Measurements from ENCODE around the gene RABGAP1. TPM values are rescaled to one million over a fixed set of nuclear protein-coding genes. Genes with fewer than 3 reads are reported as not detected.

The RABGAP1 gene
- total RNA-seq, 1 experiment from 2014 or later, result 55.4 TPM

DNA sequence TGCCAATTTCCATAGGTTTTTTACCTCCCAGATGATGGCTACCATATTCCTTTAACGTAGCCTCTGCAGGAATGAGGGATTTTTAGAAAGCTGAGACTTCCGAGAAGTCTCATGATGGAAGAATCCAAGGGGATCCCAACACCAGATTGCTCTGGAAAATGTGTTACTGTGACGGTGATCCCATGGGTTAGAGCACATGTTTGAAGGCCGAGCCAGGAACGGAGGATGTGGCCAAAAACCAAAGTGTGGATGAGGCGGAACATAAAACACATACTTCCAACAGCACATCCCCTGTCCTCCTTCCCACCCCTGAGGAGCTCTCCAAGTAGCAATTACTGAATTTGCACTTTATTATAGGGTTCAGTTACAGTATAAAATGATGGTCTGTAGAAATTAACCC, 175.2 kb downstream of the RABGAP1 start:
- Histone ChIP-seq H3K4me1 (no peaks in the 10 kb centered on the region), H3K9me3 (no peaks in the 10 kb centered on the region), H3K4me3 (ENCODE audit: low read depth, low read length) (no peak overlapping the region), H3K36me3 (ENCODE audit: control insufficient read depth, insufficient read depth, low read length) (peaks cover 2% of the 10 kb centered on the region; the same call in 1 of the 2 replicates), H3K27me3 (replicated peaks; ENCODE audit: control insufficient read depth, insufficient read depth, low read length) (no peaks in the 10 kb centered on the region)
- Mint-ChIP-seq H3K36me3 (ENCODE audit: insufficient read depth, unreplicated experiment) (peaks cover 35% of the 10 kb centered on the region), H3K9me3 (ENCODE audit: unreplicated experiment) (no peaks in the 10 kb centered on the region), H3K4me1 (ENCODE audit: low read depth, unreplicated experiment) (no peaks in the 10 kb centered on the region), H3K27me3 (ENCODE audit: insufficient read depth, unreplicated experiment) (no peaks in the 10 kb centered on the region), H3K4me3 (ENCODE audit: unreplicated experiment) (no peak overlapping the region), H3K27ac (ENCODE audit: unreplicated experiment) (no peak overlapping the region)
- POLR2A ChIA-PET, result no interaction called here
- intact Hi-C loops (cut with micrococcal nuclease; ENCODE audit: unreplicated experiment), result no loop called here
- TF ChIP-seq, protein P1, sequence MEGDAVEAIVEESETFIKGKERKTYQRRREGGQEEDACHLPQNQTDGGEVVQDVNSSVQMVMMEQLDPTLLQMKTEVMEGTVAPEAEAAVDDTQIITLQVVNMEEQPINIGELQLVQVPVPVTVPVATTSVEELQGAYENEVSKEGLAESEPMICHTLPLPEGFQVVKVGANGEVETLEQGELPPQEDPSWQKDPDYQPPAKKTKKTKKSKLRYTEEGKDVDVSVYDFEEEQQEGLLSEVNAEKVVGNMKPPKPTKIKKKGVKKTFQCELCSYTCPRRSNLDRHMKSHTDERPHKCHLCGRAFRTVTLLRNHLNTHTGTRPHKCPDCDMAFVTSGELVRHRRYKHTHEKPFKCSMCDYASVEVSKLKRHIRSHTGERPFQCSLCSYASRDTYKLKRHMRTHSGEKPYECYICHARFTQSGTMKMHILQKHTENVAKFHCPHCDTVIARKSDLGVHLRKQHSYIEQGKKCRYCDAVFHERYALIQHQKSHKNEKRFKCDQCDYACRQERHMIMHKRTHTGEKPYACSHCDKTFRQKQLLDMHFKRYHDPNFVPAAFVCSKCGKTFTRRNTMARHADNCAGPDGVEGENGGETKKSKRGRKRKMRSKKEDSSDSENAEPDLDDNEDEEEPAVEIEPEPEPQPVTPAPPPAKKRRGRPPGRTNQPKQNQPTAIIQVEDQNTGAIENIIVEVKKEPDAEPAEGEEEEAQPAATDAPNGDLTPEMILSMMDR (IDR thresholded peaks at IDR 0.05; ENCODE audit: insufficient read depth in 1 of 2, low read depth in 1 of 2, low read length in 1 of 2, severe bottlenecking in 1 of 2, unreplicated experiment in 1 of 2), result no peak
- no TSS peak for BruUV-seq (replicated peaks)
- CTCF ChIA-PET, result no interaction called here
- no peak for DNase-seq

DNA sequence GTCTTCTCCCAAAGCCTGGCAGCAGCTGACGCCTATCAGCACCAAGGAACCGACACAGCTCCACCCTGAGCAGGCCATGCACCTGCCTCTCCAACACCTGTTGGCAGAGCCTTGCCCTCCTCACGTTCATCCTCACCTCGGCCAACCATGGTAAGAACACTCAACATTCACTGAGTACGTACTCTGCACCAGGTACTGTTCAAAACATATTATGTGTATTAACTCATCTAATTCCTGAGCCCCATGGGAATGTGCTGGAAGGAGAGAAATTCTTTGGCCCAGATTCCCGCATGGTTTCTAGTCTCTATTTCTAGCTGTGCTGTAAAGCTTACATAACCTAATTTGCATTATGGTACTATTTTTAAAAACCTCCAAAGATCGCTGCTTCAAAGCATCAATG, 178.7 kb downstream of the RABGAP1 start:
- Histone ChIP-seq H3K4me1 (no peaks in the 10 kb centered on the region), H3K36me3 (ENCODE audit: control insufficient read depth, insufficient read depth, low read length) (peaks cover 2% of the 10 kb centered on the region; the same call in 1 of the 2 replicates), H3K27me3 (replicated peaks; ENCODE audit: control insufficient read depth, insufficient read depth, low read length) (no peaks in the 10 kb centered on the region), H3K9me3 (no peaks in the 10 kb centered on the region), H3K4me3 (ENCODE audit: low read depth, low read length) (no peak overlapping the region)
- no peak for DNase-seq
- TF ChIP-seq, protein P1 (IDR thresholded peaks at IDR 0.05; ENCODE audit: insufficient read depth in 1 of 2, low read depth in 1 of 2, low read length in 1 of 2, severe bottlenecking in 1 of 2, unreplicated experiment in 1 of 2), result no peak
- intact Hi-C loops (cut with micrococcal nuclease; ENCODE audit: unreplicated experiment), result no loop called here
- peaks cover 23% of the 10 kb centered on the region for H3K36me3 Mint-ChIP-seq (ENCODE audit: insufficient read depth, unreplicated experiment)
- H3K4me3 Mint-ChIP-seq (ENCODE audit: unreplicated experiment), result no peak overlapping the region
- no peak overlapping the region for H3K27ac Mint-ChIP-seq (ENCODE audit: unreplicated experiment)
- H3K4me1 Mint-ChIP-seq (ENCODE audit: low read depth, unreplicated experiment), result no peaks in the 10 kb centered on the region
- ChIA-PET CTCF (no interaction called here), POLR2A (no interaction called here)
- no peaks in the 10 kb centered on the region for H3K27me3 Mint-ChIP-seq (ENCODE audit: insufficient read depth, unreplicated experiment)
- no peaks in the 10 kb centered on the region for H3K9me3 Mint-ChIP-seq (ENCODE audit: unreplicated experiment)
- no TSS peak for BruUV-seq (replicated peaks)

DNA sequence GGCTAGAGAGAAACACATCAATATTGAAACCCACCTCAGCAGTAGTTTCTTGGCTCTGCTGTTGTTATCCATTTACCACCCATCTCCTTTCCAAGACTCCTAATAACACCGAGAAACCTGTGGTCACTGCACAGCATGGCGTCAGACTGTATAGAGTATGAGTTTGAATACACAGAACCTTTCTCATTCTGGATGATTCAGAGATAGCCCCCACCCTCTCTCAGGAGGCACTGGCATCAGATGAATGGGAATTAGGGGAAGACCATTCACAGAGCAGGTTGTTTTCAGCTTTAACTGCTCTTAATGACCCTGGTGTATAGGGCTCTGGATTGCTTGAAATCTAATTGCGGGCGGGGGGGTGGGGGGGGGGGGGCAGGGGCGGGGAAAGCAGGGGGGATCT, 179.3 kb downstream of the RABGAP1 start:
- Mint-ChIP-seq H3K27ac (ENCODE audit: unreplicated experiment) (no peak overlapping the region), H3K4me1 (ENCODE audit: low read depth, unreplicated experiment) (no peaks in the 10 kb centered on the region), H3K9me3 (ENCODE audit: unreplicated experiment) (no peaks in the 10 kb centered on the region), H3K4me3 (ENCODE audit: unreplicated experiment) (no peak overlapping the region), H3K27me3 (ENCODE audit: insufficient read depth, unreplicated experiment) (no peaks in the 10 kb centered on the region), H3K36me3 (ENCODE audit: insufficient read depth, unreplicated experiment) (peaks cover 19% of the 10 kb centered on the region)
- H3K27me3 ChIP-seq (replicated peaks; ENCODE audit: control insufficient read depth, insufficient read depth, low read length), result no peaks in the 10 kb centered on the region
- CTCF ChIA-PET, result no interaction called here
- H3K36me3 ChIP-seq (ENCODE audit: control insufficient read depth, insufficient read depth, low read length), result peaks cover 2% of the 10 kb centered on the region; the same call in 1 of the 2 replicates
- TF ChIP-seq, protein P1 (IDR thresholded peaks at IDR 0.05; ENCODE audit: insufficient read depth in 1 of 2, low read depth in 1 of 2, low read length in 1 of 2, severe bottlenecking in 1 of 2, unreplicated experiment in 1 of 2), result no peak
- DNase-seq, result no peak
- H3K9me3 ChIP-seq, result no peaks in the 10 kb centered on the region
- intact Hi-C loops (cut with micrococcal nuclease; ENCODE audit: unreplicated experiment), result no loop called here
- no TSS peak for BruUV-seq (replicated peaks)
- no peak overlapping the region for H3K4me3 ChIP-seq (ENCODE audit: low read depth, low read length)
- POLR2A ChIA-PET, result no interaction called here
- no peaks in the 10 kb centered on the region for H3K4me1 ChIP-seq
